Activated T-cell treated with anti-CD3 and anti-CD28 coated beads, Interleukin-2, amount 50 U/mL, for 48 hours (primary cell): ENCODE data around the gene SEBOX.

Source experiments
- DNase-seq, 2 experiments: peaks; one replicate each; pipeline ENCODE4 v3.0.0-alpha.2; 2020

Gene SEBOX

GRCh38 chr17:28317099-28317965, 47.7 kb downstream of the SEBOX start:
- no peak for DNase-seq

GRCh38 chr17:28315846-28316705, 48.9 kb downstream of the SEBOX start:
- no peak for DNase-seq

GRCh38 chr17:28313841-28314240, 51.2 kb downstream of the SEBOX start:
- DNase-seq = no peak
